ENCODE results near the gene CALHM3. TPM values are rescaled to one million over a fixed set of nuclear protein-coding genes. Genes with fewer than 3 reads are reported as not detected.

Gene CALHM3
- total RNA-seq, 1 experiment from 2014 or later: not detected

- no peak for DNase-seq (ENCODE audit: low read depth)
These were observed 3.6 kb downstream of the CALHM3 start for GRCh38 chr10:103475437-103475836.

DNA sequence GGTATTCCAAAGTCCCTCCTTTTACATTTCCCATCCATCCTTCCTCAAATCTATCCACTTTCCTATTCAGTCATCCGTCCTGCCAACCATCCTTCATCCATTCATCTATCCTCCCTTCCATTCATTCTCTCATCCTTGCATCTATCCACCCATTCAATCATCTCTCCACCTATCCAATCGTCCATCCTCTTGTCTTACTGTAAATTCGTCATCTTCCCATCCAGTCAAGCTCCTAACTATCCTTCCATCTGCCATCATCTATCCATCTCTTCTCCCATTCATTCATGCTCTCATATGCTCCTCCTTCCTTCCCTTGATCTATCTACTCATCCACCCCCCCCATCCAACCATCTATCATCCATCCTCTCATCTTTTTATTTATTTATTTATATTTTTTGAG is 5.0 kb downstream of the CALHM3 start:
- DNase-seq (ENCODE audit: low read depth): no peak

DNA sequence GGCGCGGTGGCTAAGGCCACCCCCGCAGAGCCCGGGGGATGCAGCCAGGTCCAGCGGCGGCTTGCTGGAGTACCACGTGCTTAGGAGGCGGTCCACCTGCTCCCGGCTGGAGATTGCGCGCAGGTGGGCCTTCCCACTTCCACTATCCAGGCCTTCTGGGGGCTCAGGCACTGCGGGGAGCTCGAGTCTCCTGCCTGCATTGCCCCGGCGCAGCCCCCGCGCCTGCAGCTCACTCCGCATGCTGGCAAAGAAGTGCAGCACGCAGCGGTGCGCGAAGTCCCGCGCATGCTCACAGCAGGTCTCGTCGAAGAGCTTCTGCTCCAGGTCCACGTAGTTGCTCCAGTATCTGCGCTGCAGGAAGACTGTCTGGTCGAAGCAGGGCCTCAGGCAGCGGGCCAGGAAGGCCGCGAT is 5.8 kb downstream of the CALHM3 start:
- no peak for DNase-seq (ENCODE audit: low read depth)

GRCh38 chr10:103472005-103472404 is 7.0 kb downstream of the CALHM3 start:
- DNase-seq (ENCODE audit: low read depth): no peak

GRCh38 chr10:103470761-103471653 is 8.0 kb downstream of the CALHM3 start:
- peak; percentile 24 for DNase-seq (ENCODE audit: low read depth)

- DNase-seq (ENCODE audit: low read depth): no peak
These were observed 9.8 kb downstream of the CALHM3 start for GRCh38 chr10:103469201-103469600.

DNA sequence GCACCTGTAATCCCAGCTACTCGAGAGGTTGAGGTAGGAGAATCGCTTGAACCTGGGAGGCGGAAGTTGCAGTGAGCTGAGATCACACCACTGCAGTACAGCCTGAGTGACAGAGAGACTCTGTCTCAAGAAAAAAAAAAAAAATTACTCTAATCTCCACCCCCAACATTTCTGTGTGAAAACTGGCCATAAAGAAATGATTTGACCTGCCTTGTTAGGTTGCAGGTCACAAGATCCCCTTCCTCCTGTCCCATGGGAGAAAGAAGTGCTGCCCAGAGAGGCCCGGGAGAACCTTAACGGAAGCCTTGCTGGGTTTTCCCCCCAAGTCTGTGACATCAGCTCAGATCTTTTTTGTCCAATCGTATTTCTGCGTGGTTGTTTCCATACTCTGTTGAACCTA is 11.6 kb downstream of the CALHM3 start:
- DNase-seq (ENCODE audit: low read depth): no peak

DNA sequence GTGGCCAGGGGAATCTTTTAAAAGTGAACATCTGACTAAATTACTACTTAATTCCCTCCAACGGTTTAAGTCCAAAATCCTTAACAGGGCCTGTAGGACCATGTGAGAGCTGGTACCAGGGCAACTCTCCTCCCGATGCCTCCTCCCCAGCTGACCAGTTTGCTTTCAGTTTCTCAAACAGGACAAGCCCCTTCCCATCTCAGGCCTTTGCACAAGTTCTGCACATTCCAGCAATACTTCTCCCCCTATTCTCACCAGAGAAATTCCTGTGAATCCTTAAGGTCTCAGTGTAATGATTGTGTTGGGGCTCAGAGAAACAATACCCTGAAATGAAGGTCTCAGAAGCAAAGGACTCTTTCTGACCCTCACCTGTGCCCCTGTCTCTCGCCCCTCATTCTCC is 12.3 kb downstream of the CALHM3 start:
- DNase-seq (ENCODE audit: low read depth): no peak

DNA sequence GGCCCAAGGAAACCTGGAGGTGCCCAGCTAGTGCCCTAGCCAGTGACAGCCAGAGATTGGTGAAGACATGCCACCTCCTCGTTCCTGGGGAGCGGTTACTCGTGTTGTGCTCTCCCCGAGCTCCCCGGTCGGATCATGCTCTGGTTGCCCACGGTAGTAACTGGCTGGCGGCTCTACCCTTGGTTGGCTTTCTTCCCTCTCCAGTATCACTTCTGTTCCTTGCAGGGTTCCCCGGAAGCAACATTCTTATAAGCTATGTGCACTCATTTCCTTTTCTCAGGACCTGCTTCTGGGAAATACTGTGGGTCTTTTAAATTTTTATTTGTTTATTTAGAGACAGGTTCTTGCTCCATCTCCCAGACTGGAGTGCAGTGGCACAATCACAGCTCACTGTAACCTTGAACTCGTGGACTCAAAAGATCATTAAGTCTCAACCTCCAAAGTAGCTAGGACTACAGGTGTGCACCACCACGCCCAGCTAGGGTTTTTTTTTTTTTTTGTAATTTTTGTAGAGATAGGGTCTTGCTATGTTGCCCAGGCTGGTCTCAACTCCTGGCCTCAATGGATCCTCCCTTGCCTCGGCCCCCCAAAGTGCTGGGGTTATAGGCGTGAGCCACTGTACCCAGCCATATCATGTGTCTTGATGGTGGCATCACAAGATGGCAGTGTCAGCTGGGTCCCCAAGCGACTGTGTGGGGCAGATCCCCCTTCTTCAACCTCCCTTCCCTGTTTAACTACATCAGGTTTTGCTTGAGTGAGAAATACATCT is 13.4 kb downstream of the CALHM3 start:
- DNase-seq (ENCODE audit: low read depth): no peak

DNA sequence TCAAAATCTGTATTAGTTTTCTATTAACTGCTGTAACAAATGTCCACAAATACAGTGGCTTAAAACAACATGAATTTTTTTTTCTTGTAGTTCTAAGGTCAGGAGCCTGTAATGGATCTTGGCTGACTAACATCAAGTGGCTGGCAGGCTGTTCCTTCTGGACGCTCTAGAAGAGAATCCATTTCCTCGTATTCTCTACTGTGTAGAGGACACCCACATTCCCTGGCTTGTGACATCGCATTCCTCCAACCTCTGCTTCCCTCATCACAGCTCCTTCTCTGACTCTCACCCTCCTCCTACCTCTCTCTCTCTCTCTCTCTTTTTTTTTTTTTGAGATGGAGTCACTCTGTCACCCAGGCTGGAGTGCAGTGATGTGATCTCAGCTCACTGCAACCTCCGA is 15.5 kb downstream of the CALHM3 start:
- DNase-seq (ENCODE audit: low read depth): no peak

DNA sequence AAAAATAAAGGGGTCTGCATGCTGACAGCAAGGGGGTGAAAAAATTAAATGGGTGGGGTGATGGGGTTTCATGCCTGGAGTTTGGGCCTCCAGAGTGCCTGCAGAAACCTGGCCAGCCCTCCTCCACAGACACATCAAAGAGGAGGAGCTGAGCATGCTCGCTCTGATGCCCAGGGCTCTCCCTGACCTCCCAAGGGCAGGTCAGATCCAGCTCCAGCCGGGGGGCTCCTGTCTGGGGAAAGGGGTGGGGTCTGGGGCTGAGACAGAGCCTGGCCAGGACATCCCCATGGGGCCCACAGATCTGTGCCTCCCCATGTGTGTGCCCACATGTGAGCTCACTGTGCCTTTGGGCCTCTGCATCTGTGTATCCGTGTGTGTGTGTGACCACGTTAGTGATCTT is 19.4 kb downstream of the CALHM3 start:
- DNase-seq (ENCODE audit: low read depth): no peak

- no peak for DNase-seq (ENCODE audit: low read depth)
These were observed 20.3 kb downstream of the CALHM3 start, which contains the start of gene CALHM1 for GRCh38 chr10:103458720-103459119. TSS of gene CALHM1 (minus strand) at chr10:103458900. CDS start at chr10:103458751, 149 bp downstream.

DNA sequence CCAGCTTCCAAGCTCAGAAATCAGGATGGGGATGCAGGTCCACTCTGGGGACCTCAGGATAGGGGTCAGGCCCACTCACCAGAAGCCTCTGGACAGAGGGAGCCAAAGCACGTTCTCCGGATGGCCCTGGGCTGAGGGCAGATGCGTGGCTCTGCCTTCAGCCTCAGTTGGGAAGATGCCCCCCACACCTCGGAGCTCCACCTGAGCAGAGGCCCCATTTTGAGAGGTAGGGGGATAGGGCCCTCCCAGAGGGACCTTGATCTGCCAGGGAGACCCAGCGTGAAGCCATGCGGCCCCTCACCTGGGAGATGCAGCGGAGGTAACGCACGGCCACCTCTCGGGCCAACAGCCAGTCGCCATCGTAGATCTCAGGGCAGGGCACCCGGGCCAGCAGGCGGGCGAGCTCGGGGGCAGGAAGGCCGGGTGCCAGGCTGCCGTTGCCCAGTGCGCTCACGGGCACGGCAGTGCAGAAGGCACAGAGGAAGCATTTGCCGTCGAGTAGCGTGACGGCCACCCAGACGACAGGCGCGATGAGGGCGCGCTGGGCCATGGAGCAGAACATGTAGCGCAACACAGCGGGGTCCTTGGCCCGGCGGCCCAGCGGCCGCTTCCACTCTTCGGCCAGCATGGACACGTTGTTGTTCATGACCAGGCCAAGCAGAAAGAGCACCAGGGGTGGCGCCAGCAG is 21.0 kb downstream of the CALHM3 start:
- no peak for DNase-seq (ENCODE audit: low read depth)

DNA sequence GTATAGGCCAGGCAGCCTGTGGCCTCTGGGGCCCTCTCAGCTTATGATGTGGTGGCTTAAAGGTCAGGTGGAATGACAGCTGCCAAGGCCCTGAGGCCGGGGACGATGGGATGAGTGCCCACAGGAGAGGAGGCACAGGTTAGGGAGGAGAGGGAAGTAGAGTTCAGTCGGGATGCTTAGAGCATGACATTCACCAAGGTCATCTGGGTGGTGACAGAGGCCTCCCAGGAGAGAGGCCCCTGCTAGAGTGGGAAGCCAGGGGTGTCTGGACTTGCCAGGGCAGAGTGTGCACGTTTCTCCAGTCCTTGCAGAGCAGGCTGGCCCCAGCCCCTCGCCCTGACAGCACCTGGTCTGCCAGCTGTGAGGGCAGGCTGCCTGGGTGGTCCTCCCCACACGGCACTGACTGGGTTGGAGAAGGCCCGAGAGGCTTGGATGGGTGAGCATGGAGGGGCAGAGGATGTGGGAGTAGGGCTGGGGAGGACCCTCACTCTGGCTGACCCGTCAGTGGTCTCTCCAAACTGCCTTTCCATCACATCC is 21.8 kb downstream of the CALHM3 start:
- DNase-seq (ENCODE audit: low read depth): no peak

- DNase-seq (ENCODE audit: low read depth): no peak
These were observed 22.9 kb downstream of the CALHM3 start for GRCh38 chr10:103456074-103456660.

DNA sequence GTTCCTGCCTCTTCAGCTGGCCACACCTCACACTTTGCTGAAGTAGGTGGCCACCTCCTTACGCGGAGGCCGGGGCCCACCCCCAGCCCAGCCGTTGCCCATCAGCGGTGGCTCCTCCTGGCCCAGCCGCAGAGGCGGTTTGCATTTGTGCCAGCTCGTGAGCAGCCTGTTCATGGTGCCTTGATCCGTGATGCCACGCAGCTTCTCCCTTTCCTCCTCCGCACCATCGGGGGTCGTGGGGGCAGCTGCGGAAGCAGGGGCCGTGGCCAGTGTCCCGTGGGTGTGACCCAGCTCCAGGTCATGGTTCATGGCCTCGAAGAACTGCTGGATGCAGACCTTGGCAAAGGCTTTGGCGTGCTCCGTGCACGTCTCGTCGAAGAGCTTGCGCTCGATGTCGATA is 23.8 kb downstream of the CALHM3 start:
- DNase-seq (ENCODE audit: low read depth): no peak

DNA sequence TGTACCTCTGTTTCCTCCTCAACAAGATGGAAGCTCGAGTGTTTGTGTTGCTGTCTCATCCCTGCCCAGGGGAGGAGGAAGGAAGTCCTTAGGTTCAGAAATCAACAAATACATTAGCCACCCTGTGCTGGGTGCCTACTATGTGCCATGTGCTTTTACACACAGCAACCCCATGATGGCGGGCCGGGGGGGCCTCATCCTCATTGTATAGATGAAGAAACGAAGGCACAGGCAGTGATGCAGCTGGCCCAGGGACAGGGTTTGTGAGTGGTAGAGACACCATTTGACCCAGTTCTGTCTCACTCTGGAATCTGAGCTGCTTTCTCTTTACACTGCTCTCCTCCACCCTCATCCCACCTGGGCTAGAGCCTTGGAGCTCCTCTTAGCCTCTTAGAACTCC is 25.0 kb downstream of the CALHM3 start:
- no peak for DNase-seq (ENCODE audit: low read depth)

DNA sequence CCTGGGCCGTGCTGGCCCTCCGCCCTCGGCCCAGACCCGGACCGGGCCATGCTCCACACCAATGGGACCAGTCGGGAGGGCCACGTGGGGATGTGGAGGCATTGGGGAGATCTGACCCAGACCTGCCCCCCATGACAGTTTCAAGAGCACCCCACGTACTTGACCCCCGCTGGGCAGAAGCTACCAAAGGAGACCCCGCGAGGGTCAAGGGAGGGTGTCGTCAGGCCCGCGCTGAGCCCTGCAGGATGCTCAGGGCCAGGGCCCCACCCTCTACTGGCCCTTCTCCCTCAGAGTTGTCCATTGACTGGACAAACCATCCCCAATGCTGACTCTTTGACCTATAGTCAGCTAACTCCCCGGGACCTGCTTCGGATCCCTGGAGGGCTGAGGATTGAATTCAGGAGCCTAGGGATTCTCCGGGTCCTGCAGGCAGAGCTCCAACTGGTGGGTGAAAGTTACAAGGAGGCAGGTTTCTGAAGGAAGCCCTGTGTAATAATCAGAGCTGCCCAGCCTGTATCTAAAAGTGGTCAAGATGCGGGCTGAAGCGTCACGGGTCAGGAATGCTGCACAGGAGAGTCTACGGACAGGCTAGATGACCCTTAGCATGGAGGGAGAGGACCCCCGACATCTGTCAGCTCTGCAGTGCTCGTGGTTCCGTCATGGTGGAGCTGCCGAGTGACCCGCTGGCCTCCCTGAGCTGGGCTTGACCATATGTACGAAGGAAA is 26.4 kb downstream of the CALHM3 start:
- DNase-seq (ENCODE audit: low read depth): peak; percentile 44

DNA sequence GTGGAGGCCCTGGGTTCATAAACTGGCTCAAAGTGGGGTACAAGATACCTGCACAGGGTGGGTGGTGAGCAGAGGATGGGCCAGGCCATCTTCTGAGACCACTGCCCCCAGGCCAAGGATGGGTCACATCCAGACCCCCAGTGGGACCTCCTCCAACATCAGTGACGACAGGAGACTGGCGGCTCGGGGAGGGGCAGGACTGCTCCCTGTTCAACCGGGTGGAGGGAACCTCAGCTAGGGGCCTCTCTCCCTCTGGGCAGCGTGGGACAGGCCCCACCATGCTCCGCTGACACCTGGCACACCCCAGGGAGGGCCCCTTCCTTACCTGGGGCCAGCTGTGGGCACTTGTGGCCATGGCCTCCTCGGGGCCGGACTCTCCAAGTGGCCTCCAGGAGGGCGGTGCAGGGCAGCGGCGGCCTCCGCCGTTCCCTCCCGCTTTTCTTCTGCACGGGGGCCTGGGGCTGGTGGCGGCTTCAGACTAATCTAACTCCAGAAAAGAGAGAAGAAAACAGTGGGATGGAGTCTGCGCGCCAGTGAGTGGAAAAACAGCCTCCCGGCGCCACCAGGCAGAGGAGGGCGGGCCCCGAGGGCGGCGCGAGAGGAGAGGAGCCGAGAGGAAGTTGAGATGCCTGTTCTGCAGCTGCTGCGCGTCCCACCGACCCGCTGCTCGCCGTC is 27.1 kb downstream of the CALHM3 start, which contains the start of gene CALHM2:
Gene CALHM2, minus strand, starts transcription at position 540 of the 675 bp plus-strand sequence. CDS start 2,429 bp downstream, outside the sequence.
- peak; percentile 66 for DNase-seq (ENCODE audit: low read depth)
